DMS153 (cell line): ENCODE measurements around the gene KDM4B.

Experiments used
- DNase-seq: peaks from one replicate; lab custom pipeline; 2025; lab: John Stamatoyannopoulos, UW

KDM4B gene

DNA sequence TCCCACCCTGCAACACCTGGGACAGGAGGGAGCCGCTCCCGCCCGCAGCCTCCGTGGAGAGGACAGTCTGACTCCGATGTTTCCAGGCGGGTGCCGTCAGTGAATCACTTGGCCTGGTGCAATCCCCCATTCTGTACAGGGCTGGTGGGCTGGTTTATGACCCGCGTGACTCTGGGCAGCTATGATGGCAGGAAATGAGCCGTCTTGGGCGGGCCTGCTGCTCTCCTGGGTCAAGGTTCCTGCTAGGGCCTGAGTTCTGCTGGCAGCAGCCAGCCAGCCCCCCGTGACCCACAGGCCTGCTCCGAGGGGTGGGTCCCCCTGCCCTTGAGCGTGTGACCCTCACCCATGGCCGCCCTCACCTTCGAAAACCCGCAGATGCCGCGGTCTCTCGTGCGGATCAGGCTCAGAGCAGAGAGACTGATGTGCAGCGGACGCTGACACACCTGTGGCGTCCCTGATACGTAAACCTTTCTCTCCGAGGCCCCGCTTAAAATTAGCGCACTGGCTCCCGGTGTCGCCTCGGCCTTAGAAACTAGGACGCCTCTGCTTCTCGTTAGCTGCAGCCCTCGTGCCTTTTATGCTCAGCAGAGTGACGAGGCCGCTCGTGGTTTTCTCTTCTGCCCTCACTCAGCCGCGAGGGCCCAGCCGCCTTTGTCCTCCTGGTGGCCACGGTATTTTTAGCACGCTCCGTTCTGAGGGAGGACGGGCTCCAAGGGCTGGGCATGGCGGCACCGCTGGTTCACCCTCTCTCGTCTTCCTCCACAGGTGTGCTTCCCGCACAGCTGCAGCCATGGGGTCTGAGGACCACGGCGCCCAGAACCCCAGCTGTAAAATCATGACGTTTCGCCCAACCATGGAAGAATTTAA lies 63.4 kb downstream of the KDM4B start:
- DNase-seq = no peak

- DNase-seq = no peak
These were observed 66.3 kb downstream of the KDM4B start for GRCh38 chr19:5035105-5035761.

GRCh38 chr19:5035793-5036697 lies 67.1 kb downstream of the KDM4B start:
- DNase-seq = peak; percentile 11

DNA sequence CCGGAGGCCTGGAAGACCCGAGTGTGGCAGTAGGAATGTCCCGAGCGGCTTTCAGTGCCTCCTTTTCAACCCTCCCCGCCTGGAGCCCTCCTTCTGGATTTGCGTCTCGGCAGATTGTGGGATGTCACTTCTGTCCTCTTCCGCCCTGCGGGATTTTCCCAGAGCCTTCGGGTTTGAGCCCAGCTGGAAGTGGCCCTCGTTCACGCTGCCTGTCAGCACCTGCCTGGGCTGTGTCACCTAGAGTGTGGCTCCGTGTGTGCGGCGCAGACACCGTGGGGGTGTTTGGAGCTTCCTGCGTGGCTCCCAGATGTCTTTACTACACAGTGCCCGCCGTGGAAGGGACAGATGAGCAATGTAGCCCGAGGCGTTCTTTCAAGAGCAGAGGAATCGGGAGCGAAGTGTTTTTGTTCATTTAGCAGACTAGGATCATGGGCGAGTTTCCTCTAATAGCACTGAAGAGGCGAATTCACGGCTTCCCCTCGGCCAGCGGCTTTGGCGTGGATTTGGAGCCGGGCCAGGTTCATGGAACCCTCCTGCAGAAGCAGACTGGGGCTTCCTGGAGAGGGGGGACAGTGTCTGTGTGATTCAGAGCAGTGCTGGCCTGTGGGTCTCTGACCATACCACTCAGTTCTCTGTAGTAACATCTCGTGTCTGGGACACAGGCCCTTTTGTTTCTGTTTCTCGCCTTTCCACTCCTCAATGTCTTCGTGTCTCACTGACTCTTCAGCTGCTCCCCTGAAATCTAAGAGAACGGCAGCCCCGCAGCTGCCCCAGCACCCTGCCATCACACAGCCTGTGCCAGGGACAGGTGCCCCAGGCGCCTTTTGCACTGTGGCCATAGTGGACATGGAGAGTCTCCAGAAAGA lies 68.0 kb downstream of the KDM4B start:
- DNase-seq = no peak

DNA sequence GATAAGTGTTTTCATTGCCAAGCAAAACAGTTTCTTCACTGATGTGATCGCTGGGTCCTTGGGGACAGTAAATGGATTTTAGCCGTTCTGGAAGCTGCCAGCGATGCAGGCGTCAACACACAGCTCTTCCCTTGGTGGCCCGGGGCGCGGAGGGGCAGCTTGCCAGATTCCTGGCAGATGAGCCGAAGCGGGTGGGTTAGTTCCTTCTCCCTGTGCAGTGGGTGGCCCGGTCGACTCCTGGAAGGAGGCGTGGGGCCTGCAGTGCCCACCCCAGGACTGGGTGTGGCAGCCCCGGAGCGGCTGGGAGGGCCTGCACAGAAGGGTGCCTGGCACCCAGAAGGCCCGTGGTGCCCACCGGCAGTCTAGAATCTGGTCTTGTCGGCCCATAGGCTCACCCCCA lies 69.0 kb downstream of the KDM4B start:
- DNase-seq = peak; percentile 70

DNA sequence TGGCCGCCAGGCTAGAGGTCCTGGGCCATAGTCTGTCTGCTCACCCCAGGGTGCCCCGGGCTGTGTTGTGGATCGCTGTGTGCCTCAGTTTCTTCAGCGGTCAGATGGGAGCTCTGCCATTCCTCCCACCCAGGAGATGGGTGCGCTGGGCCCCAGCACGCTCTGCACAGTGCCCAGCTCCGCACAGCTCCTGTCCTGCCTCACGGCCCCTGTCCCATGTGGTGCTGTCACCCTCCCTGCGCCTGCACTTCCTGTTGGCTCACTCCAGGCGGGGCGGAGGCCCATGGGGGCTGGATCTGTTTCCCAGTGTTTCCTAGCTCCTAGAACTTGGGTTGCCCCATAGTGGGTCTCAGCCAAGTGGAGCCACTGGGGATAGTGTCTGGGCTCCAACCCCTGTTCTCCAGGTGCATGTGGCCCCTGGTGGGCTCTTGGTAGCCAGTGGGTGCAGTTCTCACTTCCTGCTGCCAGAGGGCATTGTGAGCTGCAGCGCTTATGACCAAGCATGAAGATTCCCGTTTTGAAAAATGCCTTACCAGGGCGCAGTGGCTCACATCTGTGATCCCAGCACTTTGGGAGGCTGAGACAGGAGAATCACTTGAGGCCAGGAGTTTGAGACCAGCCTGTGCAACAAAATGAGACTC lies 69.8 kb downstream of the KDM4B start:
- no peak for DNase-seq

DNA sequence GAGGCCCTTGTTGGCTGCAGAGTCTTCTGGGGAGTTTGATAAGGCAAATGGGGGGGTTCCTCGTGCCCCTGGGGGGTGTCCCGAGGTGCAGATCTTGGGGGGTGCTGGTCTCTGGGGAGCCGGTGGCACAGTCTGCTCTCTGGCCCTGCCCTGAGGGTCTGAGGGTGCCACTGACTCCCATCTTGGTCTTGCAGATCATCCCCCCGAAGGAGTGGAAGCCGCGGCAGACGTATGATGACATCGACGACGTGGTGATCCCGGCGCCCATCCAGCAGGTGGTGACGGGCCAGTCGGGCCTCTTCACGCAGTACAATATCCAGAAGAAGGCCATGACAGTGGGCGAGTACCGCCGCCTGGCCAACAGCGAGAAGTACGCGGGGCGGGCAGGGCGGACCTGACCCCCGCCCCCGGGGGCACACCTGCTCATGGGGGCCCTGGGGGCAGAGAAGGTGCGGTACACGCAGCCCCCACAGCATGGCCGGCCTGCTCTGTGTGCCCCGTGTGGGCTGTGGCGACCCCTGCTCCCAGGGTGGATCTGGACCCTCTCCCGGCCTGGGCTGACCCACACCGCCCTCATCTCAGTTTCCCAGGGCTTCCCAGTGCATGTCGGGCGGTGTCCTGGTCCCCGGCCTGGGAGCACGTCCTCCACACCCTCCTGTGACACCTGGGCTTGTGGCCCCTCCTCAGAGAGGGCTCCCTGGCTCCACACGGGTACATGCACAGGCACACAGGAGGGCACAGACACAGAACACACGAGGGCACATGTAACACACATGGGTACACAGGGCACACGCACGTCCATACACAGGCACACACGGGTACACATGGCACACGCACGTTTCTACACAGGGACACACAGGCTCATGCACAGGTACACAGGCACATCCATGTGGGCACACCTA lies 71.0 kb downstream of the KDM4B start:
- no peak for DNase-seq

DNA sequence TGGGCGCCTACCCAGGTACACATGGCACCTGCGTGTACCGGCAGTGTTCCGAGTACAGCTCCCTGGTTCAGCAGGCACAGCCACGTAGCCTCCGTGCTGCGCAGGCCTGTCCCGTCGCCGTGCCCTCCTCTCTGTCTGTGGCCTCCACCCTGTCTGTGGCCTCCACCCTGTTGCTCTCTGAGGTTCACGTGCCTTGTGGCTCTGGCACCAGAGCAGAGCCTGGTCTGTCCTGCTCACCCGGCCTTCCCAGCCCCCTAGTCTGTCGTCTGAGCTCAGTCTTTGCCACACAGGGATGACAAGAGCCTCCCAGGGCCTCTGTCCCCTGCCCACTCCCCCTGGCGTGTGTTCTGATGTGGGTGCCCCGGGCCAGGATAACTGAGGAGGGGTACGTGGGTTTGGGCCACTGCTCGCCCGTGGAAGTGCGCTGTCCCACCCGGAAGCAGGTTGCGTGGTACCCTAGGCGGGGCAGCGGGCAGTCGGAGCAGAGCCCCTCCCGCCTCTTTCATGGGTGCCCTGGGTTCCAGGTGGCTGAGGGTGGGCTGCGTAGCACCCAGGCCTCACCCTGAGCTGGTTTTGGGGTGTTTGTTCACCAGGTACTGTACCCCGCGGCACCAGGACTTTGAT lies 71.7 kb downstream of the KDM4B start:
- no peak for DNase-seq

GRCh38 chr19:5041168-5041912 lies 72.4 kb downstream of the KDM4B start:
- no peak for DNase-seq

DNA sequence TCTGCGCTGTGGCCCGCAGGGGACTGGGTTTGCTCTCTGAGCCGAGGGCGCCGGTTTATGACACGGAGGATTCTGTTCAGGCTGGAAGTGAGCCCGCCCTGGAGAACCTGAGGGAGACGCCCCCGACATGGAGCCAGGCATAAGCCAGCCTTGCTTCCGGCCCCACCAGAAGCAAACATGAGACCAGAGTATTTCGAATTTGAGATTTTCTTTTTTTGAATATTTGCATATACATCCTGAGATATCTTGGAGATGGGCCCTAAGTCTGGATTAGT lies 72.9 kb downstream of the KDM4B start:
- no peak for DNase-seq

DNA sequence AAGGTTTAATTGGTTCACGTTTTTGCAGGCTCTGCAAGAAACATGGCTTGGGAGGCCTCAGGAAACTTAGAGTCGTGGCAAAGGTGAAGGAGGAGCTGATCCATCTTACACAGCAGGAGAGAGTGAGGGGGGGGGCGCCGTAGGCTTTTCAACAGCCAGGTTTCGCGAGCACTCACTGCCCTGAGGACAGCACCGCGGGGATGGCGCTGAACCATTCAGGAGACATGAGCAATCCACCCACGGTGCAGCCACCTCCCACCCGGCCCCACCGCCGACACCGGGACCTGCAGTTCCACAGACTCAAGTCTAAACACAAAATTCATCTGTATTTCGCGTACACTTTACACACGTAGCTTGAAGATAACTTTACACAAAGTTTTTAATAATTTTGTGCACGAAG lies 73.6 kb downstream of the KDM4B start:
- no peak for DNase-seq

DNA sequence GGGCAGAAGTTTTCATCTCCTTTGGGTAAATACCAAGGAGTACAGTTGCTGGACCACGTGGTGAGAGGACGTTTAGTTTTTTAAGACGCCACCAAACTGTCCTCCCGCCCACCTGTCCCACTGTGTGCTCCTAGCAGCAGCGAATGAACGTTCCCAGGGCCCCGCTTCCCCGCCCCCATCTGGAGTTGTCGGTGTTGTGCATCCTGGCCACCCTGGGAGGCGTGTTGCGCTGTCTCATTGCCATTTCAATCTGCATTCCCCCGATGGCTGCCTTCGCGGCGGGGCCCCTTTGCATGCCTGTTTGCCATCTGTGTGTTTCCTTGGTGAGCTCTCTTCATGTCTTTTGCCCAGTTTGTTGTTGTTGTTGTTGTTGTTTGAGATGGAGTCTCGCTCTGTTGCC lies 76.1 kb downstream of the KDM4B start:
- no peak for DNase-seq

GRCh38 chr19:5045956-5046338 lies 77.0 kb downstream of the KDM4B start:
- DNase-seq = no peak

DNA sequence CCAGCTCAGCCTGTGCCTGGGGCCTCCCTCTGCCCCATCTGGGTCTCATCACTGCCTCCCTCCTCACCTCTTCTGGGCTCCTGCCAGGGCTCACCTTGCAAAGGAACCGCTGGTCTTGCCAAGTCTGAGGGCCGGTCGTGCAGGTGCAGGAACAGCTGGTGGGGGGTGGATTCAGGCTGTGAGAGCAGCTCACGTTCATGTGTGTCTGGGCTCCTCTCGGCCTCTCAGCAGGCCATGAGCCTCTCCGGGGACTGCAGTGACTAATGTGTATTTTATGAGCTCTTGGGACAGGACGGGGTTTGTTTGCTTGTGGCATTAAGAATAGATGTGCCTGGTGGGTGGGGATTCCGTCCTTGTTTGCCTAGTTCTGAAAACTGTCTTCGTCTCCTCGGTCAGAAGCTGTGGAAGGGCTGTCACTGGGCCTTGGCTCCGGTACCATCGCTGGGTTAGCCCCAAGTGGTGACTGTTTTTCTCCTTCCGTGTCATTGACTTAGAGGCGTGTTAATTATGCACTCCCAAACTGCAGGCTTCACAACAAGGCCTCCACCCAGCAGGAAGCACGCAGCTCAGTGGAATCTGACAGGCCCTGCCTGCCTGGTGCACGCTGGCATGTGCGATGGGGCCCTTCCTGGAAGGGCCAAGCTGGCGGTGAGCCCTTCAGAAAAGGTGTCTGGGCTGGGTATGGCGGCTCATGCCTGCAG lies 77.6 kb downstream of the KDM4B start:
- peak; percentile 98 for DNase-seq

DNA sequence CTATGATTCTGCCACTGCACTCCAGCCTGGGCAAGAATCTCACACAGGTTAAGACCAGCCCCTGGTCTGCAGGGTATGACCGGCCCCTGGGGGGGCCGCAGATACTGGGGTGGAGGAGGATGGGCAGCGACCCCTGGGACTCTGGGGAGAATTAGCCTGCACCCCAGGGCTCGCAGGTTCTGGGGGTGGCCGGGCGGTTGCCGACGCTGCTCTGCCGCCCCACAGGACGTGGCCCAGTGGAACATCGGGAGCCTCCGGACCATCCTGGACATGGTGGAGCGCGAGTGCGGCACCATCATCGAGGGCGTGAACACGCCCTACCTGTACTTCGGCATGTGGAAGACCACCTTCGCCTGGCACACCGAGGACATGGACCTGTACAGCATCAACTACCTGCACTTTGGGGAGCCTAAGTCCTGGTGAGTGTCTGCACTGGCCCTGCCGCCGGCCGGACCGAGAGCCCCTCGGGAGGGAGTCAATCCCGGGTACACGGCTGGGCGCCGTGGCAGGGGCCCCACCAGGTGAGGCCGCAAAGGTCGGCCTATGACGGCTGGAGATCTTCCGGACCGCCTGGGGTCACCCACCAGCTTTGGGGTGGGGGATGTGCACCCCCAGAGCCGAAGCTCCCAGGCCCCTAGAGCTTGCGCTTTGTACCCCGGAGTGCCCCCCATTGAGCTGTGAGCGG lies 78.5 kb downstream of the KDM4B start:
- no peak for DNase-seq

- DNase-seq = peak; percentile 37
These were observed 79.3 kb downstream of the KDM4B start for GRCh38 chr19:5048091-5048726.
